Measurements from ENCODE around the gene HPCA. TPM values are rescaled to one million over a fixed set of nuclear protein-coding genes. Genes with fewer than 3 reads are reported as not detected.

HPCA gene
- total RNA-seq, 1 donor from 2014 or later = not detected

Other genes with a start within 250 kb of the HPCA start
- 34.4 TPM for gene ZBTB8OS, start 235.9 kb upstream of the HPCA start, total RNA-seq
- 89.7 TPM for gene RBBP4, start 235.3 kb upstream of the HPCA start, total RNA-seq
- gene SYNC, start 183.7 kb upstream of the HPCA start, total RNA-seq = 22.1 TPM
- 34.1 TPM for gene YARS1, start 69.1 kb upstream of the HPCA start, total RNA-seq
- gene S100PBP, start 68.8 kb upstream of the HPCA start, total RNA-seq = 12.7 TPM
- 139 TPM for gene FNDC5, start 15.6 kb upstream of the HPCA start, total RNA-seq
- 10.5 TPM for gene TMEM54, start 14.9 kb downstream of the HPCA start, total RNA-seq
- gene RNF19B, start 78.3 kb downstream of the HPCA start, total RNA-seq = 14.3 TPM
- gene AK2, start 150.4 kb downstream of the HPCA start, total RNA-seq = 124 TPM
- 1.9 TPM for gene AZIN2, start 194.7 kb downstream of the HPCA start, total RNA-seq

All from Right ventricle myocardium superior (tissue), 1 donor.